Amygdala (tissue), 56 donors: Measurements from ENCODE around the gene NEMP2.
"Not testable (repeated sequence)": the region's sequence is repeated elsewhere in the genome, so short reads cannot be mapped to it uniquely, and the experiment has no call there.

Source experiments
- DNase-seq, 56 donors: peaks; one replicate each; lab custom pipeline; 2025; lab: John Stamatoyannopoulos, UW

NEMP2 gene

GRCh38 chr2:190499273-190499672 lies 35.2 kb downstream of the NEMP2 start:
- DNase-seq, result no peak

- DNase-seq, result peak in 1 of 56 donors; percentile 8
Observed at GRCh38 chr2:190497428-190497827, 37.1 kb downstream of the NEMP2 start.

- not testable (repeated sequence) for DNase-seq
Observed at GRCh38 chr2:190494600-190495227, 39.8 kb downstream of the NEMP2 start.

GRCh38 chr2:190493095-190493494 lies 41.4 kb downstream of the NEMP2 start:
- DNase-seq, result no peak

GRCh38 chr2:190490502-190490901 lies 44.0 kb downstream of the NEMP2 start:
- DNase-seq, result no peak

GRCh38 chr2:190489475-190489874 lies 45.0 kb downstream of the NEMP2 start:
- DNase-seq, result no peak

- no peak for DNase-seq
Observed at GRCh38 chr2:190488516-190489233, 45.8 kb downstream of the NEMP2 start.

GRCh38 chr2:190486037-190486623 lies 48.4 kb downstream of the NEMP2 start:
- peak in 1 of 56 donors; percentile 43 for DNase-seq

GRCh38 chr2:190482451-190482850 lies 52.1 kb downstream of the NEMP2 start:
- no peak for DNase-seq

- DNase-seq, result peak in 6 of 56 donors; percentile 9 to 26 (median 20)
Observed at GRCh38 chr2:190481339-190481738, 53.2 kb downstream of the NEMP2 start.

- DNase-seq, result no peak
Observed at GRCh38 chr2:190478572-190479195, 55.8 kb downstream of the NEMP2 start.

GRCh38 chr2:190477661-190478454 lies 56.7 kb downstream of the NEMP2 start:
- peak in 34 of 56 donors; percentile 9 to 72 (median 37) for DNase-seq

GRCh38 chr2:190470256-190470826 lies 64.2 kb downstream of the NEMP2 start:
- DNase-seq, result no peak

GRCh38 chr2:190469771-190470170 lies 64.8 kb downstream of the NEMP2 start:
- DNase-seq, result no peak

- DNase-seq, result peak in 26 of 56 donors; percentile 3 to 76 (median 28)
Observed at GRCh38 chr2:190468814-190469569, 65.5 kb downstream of the NEMP2 start.

- DNase-seq, result not testable (repeated sequence)
Observed at GRCh38 chr2:190468354-190468753, 66.2 kb downstream of the NEMP2 start.

- DNase-seq, result peak in 3 of 56 donors; percentile 16 to 45 (median 37)
Observed at GRCh38 chr2:190467575-190468083, 66.9 kb downstream of the NEMP2 start.

- DNase-seq, result no peak
Observed at GRCh38 chr2:190466819-190467446, 67.6 kb downstream of the NEMP2 start.

GRCh38 chr2:190465060-190465459 lies 69.5 kb downstream of the NEMP2 start:
- no peak for DNase-seq
